Epithelial cell of proximal tubule (primary cell): ENCODE measurements around the gene TAF13. TPM values are rescaled to one million over a fixed set of nuclear protein-coding genes. Genes with fewer than 3 reads are reported as not detected.
A peak's percentile ranks its signal among the peaks of the same experiment; 100 is the strongest.

ENCODE experiments used
- DNase-seq: peaks from one replicate; pipeline ENCODE4 v3.0.0-alpha.2; 2011; ENCODE audit warnings: low read depth
- H3K4me3 ChIP-seq: 2 replicates; pipeline ENCODE4 v1.5.1; 2011; ENCODE audit warnings: low read depth, mild to moderate bottlenecking, low read length
- CTCF ChIP-seq: conservative IDR thresholded peaks from 2 replicates; pipeline ENCODE4 v1.5.1; 2012; ENCODE audit warnings: low read depth, mild to moderate bottlenecking, low read length
- total RNA-seq: library from RNA; depleted of rRNA; stranded (reverse); fragments of >200 nt; gene quantifications from 2 replicates; pipeline ENCODE4 v1.2.3, GENCODE V29; 2015

Gene TAF13
- 33.6 and 44.5 TPM in 2 replicates for total RNA-seq

- peak; percentile 13 for TF ChIP-seq CTCF
These were observed at the start of gene TAF13 for GRCh38 chr1:109075531-109076490. Gene TAF13, minus strand, starts transcription at chr1:109076003. Its CDS starts 56 bp downstream, at chr1:109075947.

GRCh38 chr1:109120356-109120755, 44.6 kb upstream of the TAF13 start:
- H3K4me3 ChIP-seq: no peak overlapping the region
- no peak for TF ChIP-seq CTCF
- no peak for DNase-seq

More at GRCh38 chr1:109075531-109076490, at the start of gene TAF13:
- no peak for DNase-seq
- H3K4me3 ChIP-seq: peak within 1 kb of the TSS; percentile 100

- no peak for DNase-seq
- no peak for TF ChIP-seq CTCF
- no peak overlapping the region for H3K4me3 ChIP-seq
These were observed 42.3 kb upstream of the TAF13 start for GRCh38 chr1:109118089-109118488.

- no peak for TF ChIP-seq CTCF
- no peak overlapping the region for H3K4me3 ChIP-seq
- no peak for DNase-seq
These were observed 40.5 kb upstream of the TAF13 start for GRCh38 chr1:109116286-109116685.

GRCh38 chr1:109115685-109116084, 39.9 kb upstream of the TAF13 start:
- DNase-seq: no peak
- H3K4me3 ChIP-seq: no peak overlapping the region
- TF ChIP-seq CTCF: no peak

- TF ChIP-seq CTCF: no peak
- no peak overlapping the region for H3K4me3 ChIP-seq
- no peak for DNase-seq
These were observed 38.5 kb upstream of the TAF13 start for GRCh38 chr1:109114342-109114674.
